SK-N-SH (cell line): ENCODE results near the gene FBXO31. TPM values are rescaled to one million over a fixed set of nuclear protein-coding genes. Genes with fewer than 3 reads are reported as not detected.

Source experiments
- CTCF ChIA-PET: fragments of 300-600, 350-600 bp; formaldehyde crosslinking; extraction: SDS; loops from one replicate; lab custom pipeline; 2021; lab: Yijun Ruan, JAX
- POLR2A ChIA-PET: fragments of 350-600 bp; sonication (Branson Sonifier 250); formaldehyde crosslinking; extraction: SDS; loops from one replicate; lab custom pipeline; 2020; ENCODE audit warnings: antibody characterized with exemption, inconsistent platforms; lab: Yijun Ruan, JAX
- DNase-seq: peaks from one replicate; pipeline ENCODE4 v3.0.0; 2012
- H2AFZ ChIP-seq: fragments of 200-600 bp; sonication (generic); 2 replicates; pipeline ENCODE4 v1.8.1; 2016; ENCODE audit warnings: antibody characterized with exemption, mild to moderate bottlenecking, low read depth
- H3F3A ChIP-seq: fragments of 200-600 bp; sonication (generic); replicated peaks from 2 replicates; pipeline ENCODE3; 2016; ENCODE audit warnings: antibody characterized with exemption, mild to moderate bottlenecking; ENCODE audit not compliant: insufficient read depth
- H3K27ac ChIP-seq, 2 experiments: fragments of 200-500 bp in 1 of 2; fragments of 200-600 bp in 1 of 2; sonication (Bioruptor generic) in 1 of 2; sonication (generic), shearing (Covaris generic) in 1 of 2; 2 replicates each; pipeline versions ENCODE4 v1.5.1 to v1.6.1; 2014 to 2016; ENCODE audit warnings: low read depth in 2 of 2, inconsistent platforms in 1 of 2, low read length in 1 of 2, mild to moderate bottlenecking in 1 of 2, mixed read lengths in 1 of 2
- H3K27me3 ChIP-seq: fragments of 200-600 bp; sonication (generic), shearing (Covaris generic); 2 replicates; pipeline ENCODE4 v1.6.1; 2016; ENCODE audit warnings: mixed run types; ENCODE audit not compliant: insufficient read depth
- H3K36me3 ChIP-seq, 2 experiments: fragments of 200-500 bp in 1 of 2; fragments of 200-600 bp in 1 of 2; sonication (Bioruptor generic) in 1 of 2; sonication (generic) in 1 of 2; replicated peaks in 1 of 2; 2 replicates each; pipeline versions ENCODE3 to v1.5.1; 2014 to 2016; ENCODE audit warnings: low read length in 1 of 2, mild to moderate bottlenecking in 1 of 2; ENCODE audit not compliant: insufficient read depth in 2 of 2, control insufficient read depth in 1 of 2
- H3K4me1 ChIP-seq, 2 experiments: fragments of 200-500 bp in 1 of 2; fragments of 200-600 bp in 1 of 2; sonication (Bioruptor generic) in 1 of 2; sonication (generic), shearing (Covaris generic) in 1 of 2; 2 replicates each; pipeline versions ENCODE4 v1.5.1 to v1.6.1; 2014 to 2016; ENCODE audit warnings: low read depth in 1 of 2, low read length in 1 of 2, mixed run types in 1 of 2; ENCODE audit not compliant: insufficient read depth in 2 of 2, control insufficient read depth in 1 of 2
- H3K4me2 ChIP-seq: fragments of 200-600 bp; sonication (generic), shearing (Covaris generic); 2 replicates; pipeline ENCODE4 v1.6.1; 2017; ENCODE audit warnings: mixed run types
- H3K4me3 ChIP-seq, 2 experiments: fragments of 200-500 bp in 1 of 2; fragments of 200-600 bp in 1 of 2; sonication (Bioruptor generic) in 1 of 2; sonication (generic), shearing (Covaris generic) in 1 of 2; 2 replicates each; pipeline versions ENCODE4 v1.5.1 to v1.8.1; 2014 to 2016; ENCODE audit warnings: low read depth in 2 of 2, inconsistent platforms in 1 of 2, low read length in 1 of 2, mild to moderate bottlenecking in 1 of 2, mixed read lengths in 1 of 2, moderate library complexity in 1 of 2
- H3K79me2 ChIP-seq: fragments of 200-600 bp; sonication (generic); 2 replicates; pipeline ENCODE4 v1.8.1; 2017; ENCODE audit warnings: mild to moderate bottlenecking; ENCODE audit not compliant: insufficient read depth
- H3K9ac ChIP-seq: fragments of 200-600 bp; sonication (generic); 2 replicates; pipeline ENCODE4 v1.6.1; 2017; ENCODE audit warnings: mixed run types
- H3K9me2 ChIP-seq: fragments of 200-600 bp; sonication (generic); 2 replicates; pipeline ENCODE4 v1.6.1; 2017; ENCODE audit warnings: mixed run types
- H3K9me3 ChIP-seq: fragments of 200-600 bp; sonication (generic); 2 replicates; pipeline ENCODE4 v1.6.1; 2017; ENCODE audit warnings: mixed run types, mild to moderate bottlenecking, moderate library complexity
- H4K20me1 ChIP-seq: fragments of 200-600 bp; sonication (generic); 2 replicates; pipeline ENCODE4 v1.6.1; 2017; ENCODE audit warnings: mild to moderate bottlenecking, mixed run types; ENCODE audit not compliant: insufficient read depth
- ELF1 ChIP-seq: IDR thresholded peaks from 2 replicates; pipeline ENCODE4 v1.4.0; 2012
- EP300 ChIP-seq, 2 experiments: IDR thresholded peaks; 2 replicates each; pipeline versions ENCODE4 v1.4.0 to v1.6.1; 2012; ENCODE audit warnings: borderline replicate concordance in 1 of 2, low read depth in 1 of 2, low read length in 1 of 2
- EZH2phosphoT487 ChIP-seq: fragments of 200-600 bp; sonication (generic); IDR thresholded peaks from 2 replicates; pipeline ENCODE4 v1.6.1; 2017; ENCODE audit warnings: low read depth, mixed run types, mild to moderate bottlenecking, antibody characterized with exemption, moderate library complexity, borderline replicate concordance
- FOSL2 ChIP-seq: IDR thresholded peaks from 2 replicates; pipeline ENCODE4 v1.4.0; 2012; ENCODE audit warnings: low read depth, mild to moderate bottlenecking, moderate library complexity, borderline replicate concordance
- FOXJ3 ChIP-seq: sonication (generic); formaldehyde crosslinking; IDR thresholded peaks from 2 replicates; pipeline ENCODE4 v1.5.1; 2020; ENCODE audit warnings: mild to moderate bottlenecking, missing genetic modification reagents
- FOXM1 ChIP-seq: IDR thresholded peaks from 2 replicates; pipeline ENCODE4 v1.4.0; 2012; ENCODE audit warnings: low read depth, mild to moderate bottlenecking
- GABPA ChIP-seq: IDR thresholded peaks from 2 replicates; pipeline ENCODE4 v1.4.0; 2012; ENCODE audit warnings: low read depth, mild to moderate bottlenecking
- JUND ChIP-seq: IDR thresholded peaks from 2 replicates; pipeline ENCODE4 v1.4.0; 2012
- MEF2A ChIP-seq: IDR thresholded peaks from 2 replicates; pipeline ENCODE4 v1.4.0; 2012; ENCODE audit warnings: low read depth, borderline replicate concordance
- NFIC ChIP-seq: IDR thresholded peaks from 2 replicates; pipeline ENCODE4 v1.4.0; 2012; ENCODE audit warnings: borderline replicate concordance
- NRF1 ChIP-seq: IDR thresholded peaks from 2 replicates; pipeline ENCODE4 v1.6.1; 2012; ENCODE audit warnings: low read depth, mild to moderate bottlenecking, low read length
- POLR2AphosphoS5 ChIP-seq: IDR thresholded peaks from 2 replicates; pipeline ENCODE4 v1.6.1; 2012; ENCODE audit warnings: low read depth, low read length
- RCOR1 ChIP-seq: fragments of 150-350 bp; IDR thresholded peaks from 2 replicates; pipeline ENCODE4 v1.6.1; 2017; ENCODE audit warnings: antibody characterized with exemption, low read length
- RFX5 ChIP-seq: IDR thresholded peaks from 2 replicates; pipeline ENCODE4 v1.6.1; 2012; ENCODE audit warnings: mild to moderate bottlenecking, improper control_type of control experiment, low read length
- RXRA ChIP-seq: IDR thresholded peaks from 2 replicates; pipeline ENCODE4 v1.4.0; 2012; ENCODE audit warnings: low read depth, mild to moderate bottlenecking, borderline replicate concordance
- SMC3 ChIP-seq: IDR thresholded peaks from 2 replicates; pipeline ENCODE4 v1.6.1; 2012; ENCODE audit warnings: low read depth, low read length, improper control_type of control experiment
- TEAD4 ChIP-seq: IDR thresholded peaks from 2 replicates; pipeline ENCODE4 v1.4.0; 2012; ENCODE audit warnings: mild to moderate bottlenecking, borderline replicate concordance; ENCODE audit not compliant: insufficient read depth
- YY1 ChIP-seq: IDR thresholded peaks from 2 replicates; pipeline ENCODE4 v1.4.0; 2012; ENCODE audit warnings: low read depth, mild to moderate bottlenecking
- WGBS: methylation state at CpG from one replicate; pipeline ENCODE4 v1.1.6; 2017; ENCODE audit warnings: low lambda C conversion rate; 5-methylcytosine and 5-hydroxymethylcytosine counted together
- polyA plus RNA-seq, 3 experiments: library from polyadenylated mRNA; depleted of rRNA; stranded (reverse); fragments of >200 nt; gene quantifications; 2 replicates each; pipeline ENCODE4 v1.2.3, GENCODE V29; 2012
- TF ChIP-seq, protein P1 (sequence below): IDR thresholded peaks from 2 replicates; pipeline ENCODE4 v1.4.0; 2012; ENCODE audit warnings: low read depth, borderline replicate concordance
- TF ChIP-seq, protein P2 (sequence below): fragments of 150-350 bp; IDR thresholded peaks from 2 replicates; pipeline ENCODE4 v1.6.1; 2016; ENCODE audit warnings: mild to moderate bottlenecking, low read depth, low read length
- TF ChIP-seq, protein P3 (sequence below): IDR thresholded peaks from 2 replicates; pipeline ENCODE4 v1.4.0; 2012; ENCODE audit warnings: low read depth

FBXO31 gene
- polyA plus RNA-seq, 1 of the 3 experiments (the other 2 are of a cell fraction), result 14.2 TPM

DNA sequence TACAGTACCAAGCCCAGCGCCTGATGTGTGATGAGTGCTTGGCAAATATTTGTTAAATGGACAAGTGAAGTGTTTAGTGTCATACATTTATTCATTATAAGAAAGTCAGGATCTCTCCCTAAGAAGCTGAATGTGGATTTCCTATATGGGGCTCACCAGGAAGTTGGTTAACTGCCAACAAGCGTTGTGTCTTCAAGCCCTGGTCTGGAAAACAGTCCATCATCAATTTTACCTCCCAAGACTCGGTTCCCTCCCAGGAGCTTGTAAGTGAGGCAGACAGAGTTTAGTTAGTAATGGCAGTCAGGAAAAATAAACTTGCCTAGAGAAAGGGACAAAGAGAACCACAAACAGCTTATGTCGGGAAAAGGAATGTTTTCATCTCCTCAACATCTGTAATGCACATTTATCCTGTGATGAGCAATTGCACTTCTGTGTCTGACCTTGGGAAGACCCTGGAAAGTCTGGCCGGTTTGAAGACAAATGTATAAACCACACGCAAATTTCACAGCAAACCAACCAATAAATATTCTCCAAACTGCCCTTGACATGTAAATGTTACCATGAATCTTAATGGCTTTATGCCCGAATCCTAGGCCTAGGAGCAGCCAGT lies 94.7 kb downstream of the FBXO31 start:
- Histone ChIP-seq H3F3A (no peaks in the 10 kb centered on the region), H3K9ac (no peak overlapping the region), H3K4me3 (no peak overlapping the region), H3K9me2 (no peaks in the 10 kb centered on the region), H3K9me3 (no peaks in the 10 kb centered on the region), H3K79me2 (no peaks in the 10 kb centered on the region), H3K36me3 (no peaks in the 10 kb centered on the region), H2AFZ (no peak overlapping the region), H3K27me3 (no peaks in the 10 kb centered on the region), H3K4me1 (no peaks in the 10 kb centered on the region), H4K20me1 (no peaks in the 10 kb centered on the region), H3K4me2 (no peak overlapping the region), H3K27ac (no peak overlapping the region)
- no peak for TF ChIP-seq POLR2AphosphoS5
- TF ChIP-seq RCOR1, result no peak
- TF ChIP-seq, protein P1, sequence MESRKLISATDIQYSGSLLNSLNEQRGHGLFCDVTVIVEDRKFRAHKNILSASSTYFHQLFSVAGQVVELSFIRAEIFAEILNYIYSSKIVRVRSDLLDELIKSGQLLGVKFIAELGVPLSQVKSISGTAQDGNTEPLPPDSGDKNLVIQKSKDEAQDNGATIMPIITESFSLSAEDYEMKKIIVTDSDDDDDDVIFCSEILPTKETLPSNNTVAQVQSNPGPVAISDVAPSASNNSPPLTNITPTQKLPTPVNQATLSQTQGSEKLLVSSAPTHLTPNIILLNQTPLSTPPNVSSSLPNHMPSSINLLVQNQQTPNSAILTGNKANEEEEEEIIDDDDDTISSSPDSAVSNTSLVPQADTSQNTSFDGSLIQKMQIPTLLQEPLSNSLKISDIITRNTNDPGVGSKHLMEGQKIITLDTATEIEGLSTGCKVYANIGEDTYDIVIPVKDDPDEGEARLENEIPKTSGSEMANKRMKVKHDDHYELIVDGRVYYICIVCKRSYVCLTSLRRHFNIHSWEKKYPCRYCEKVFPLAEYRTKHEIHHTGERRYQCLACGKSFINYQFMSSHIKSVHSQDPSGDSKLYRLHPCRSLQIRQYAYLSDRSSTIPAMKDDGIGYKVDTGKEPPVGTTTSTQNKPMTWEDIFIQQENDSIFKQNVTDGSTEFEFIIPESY, result no peak
- no peak for TF ChIP-seq ELF1
- TF ChIP-seq YY1, result no peak
- no peak for TF ChIP-seq RXRA
- TF ChIP-seq RFX5, result no peak
- 50% methylated on average over 7 of the region's 7 CpGs for WGBS
- ChIA-PET CTCF (interaction anchor here (1.4 kb wide), 1 partner anchor 10 kb away, joined by 5 read pairs; no protein-coding TSS in a partner anchor), POLR2A (no interaction called here)
- DNase-seq, result no peak

DNA sequence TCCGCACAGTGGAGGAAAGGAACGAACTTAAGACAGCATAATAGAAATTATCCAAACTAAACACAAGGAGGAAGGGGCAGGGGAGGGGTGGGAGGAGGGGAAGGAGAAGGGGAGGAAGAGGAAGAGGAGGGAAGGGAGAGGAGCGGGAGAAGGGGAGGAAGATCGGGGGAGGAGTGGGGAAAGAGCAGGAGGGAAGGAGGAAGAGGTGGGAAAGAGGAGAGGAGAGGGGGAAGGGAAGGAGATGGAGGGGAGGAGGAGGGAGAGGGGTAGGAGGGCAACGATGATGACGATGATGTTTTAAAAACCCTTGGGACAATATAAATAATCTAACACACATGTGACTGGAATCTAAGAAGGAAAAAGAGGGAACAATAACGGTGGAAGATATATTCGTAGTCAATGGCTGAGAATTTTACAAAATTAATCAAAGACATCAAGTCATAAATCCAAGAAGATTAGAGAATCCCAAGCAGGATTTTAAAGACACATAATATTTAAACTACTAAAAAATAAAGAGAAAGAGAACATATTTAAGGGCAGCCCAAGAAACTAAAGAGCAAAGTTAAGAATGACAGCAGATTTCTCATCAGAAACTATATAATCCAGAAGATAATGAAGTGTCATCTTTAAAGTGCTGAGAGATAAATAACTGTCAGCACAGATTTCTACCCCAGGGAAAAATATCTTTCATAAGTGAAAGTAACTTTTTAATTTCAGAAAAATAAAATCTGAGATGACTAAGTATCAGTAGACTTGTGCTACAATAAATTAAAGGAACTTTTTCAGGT lies 96.5 kb downstream of the FBXO31 start:
- no peak for DNase-seq
- no peak for TF ChIP-seq FOXM1
- TF ChIP-seq FOSL2, result no peak
- TF ChIP-seq NRF1, result no peak
- no peak for TF ChIP-seq SMC3
- no peak for TF ChIP-seq RFX5
- TF ChIP-seq MEF2A, result no peak
- no peak for TF ChIP-seq NFIC
- no peak for TF ChIP-seq RCOR1
- no peak for TF ChIP-seq GABPA
- TF ChIP-seq ELF1, result no peak
- TF ChIP-seq EP300 (IDR thresholded peaks at IDR 0.05; ENCODE audit: borderline replicate concordance in 1 of 2, low read depth in 1 of 2, low read length in 1 of 2), result no peak
- TF ChIP-seq JUND, result no peak
- no peak for TF ChIP-seq TEAD4
- no peak for TF ChIP-seq EZH2phosphoT487
- TF ChIP-seq, protein P2, sequence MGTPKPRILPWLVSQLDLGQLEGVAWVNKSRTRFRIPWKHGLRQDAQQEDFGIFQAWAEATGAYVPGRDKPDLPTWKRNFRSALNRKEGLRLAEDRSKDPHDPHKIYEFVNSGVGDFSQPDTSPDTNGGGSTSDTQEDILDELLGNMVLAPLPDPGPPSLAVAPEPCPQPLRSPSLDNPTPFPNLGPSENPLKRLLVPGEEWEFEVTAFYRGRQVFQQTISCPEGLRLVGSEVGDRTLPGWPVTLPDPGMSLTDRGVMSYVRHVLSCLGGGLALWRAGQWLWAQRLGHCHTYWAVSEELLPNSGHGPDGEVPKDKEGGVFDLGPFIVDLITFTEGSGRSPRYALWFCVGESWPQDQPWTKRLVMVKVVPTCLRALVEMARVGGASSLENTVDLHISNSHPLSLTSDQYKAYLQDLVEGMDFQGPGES, result no peak
- TF ChIP-seq, protein P3, sequence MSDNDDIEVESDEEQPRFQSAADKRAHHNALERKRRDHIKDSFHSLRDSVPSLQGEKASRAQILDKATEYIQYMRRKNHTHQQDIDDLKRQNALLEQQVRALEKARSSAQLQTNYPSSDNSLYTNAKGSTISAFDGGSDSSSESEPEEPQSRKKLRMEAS, result no peak
- no peak for TF ChIP-seq RXRA
- no peak for TF ChIP-seq FOXJ3
- no peaks in the 10 kb centered on the region for H3K79me2 ChIP-seq
- H4K20me1 ChIP-seq, result no peaks in the 10 kb centered on the region
- no peak overlapping the region for H3K4me3 ChIP-seq
- H3K4me1 ChIP-seq, result no peaks in the 10 kb centered on the region
- H3K9ac ChIP-seq, result no peak overlapping the region
- H3F3A ChIP-seq, result no peaks in the 10 kb centered on the region
- no peak overlapping the region for H3K27ac ChIP-seq
- CTCF ChIA-PET, result interaction anchor here (1.3 to 1.6 kb wide), 2 partner anchors 37 to 84 kb away, joined by 3 to 8 read pairs; no protein-coding TSS in a partner anchor
- 36% methylated on average over 8 of the region's 8 CpGs for WGBS
- H3K9me2 ChIP-seq, result no peaks in the 10 kb centered on the region
- H3K9me3 ChIP-seq, result no peaks in the 10 kb centered on the region
- no peaks in the 10 kb centered on the region for H3K36me3 ChIP-seq
- H3K4me2 ChIP-seq, result no peak overlapping the region
- no peak overlapping the region for H2AFZ ChIP-seq
- POLR2A ChIA-PET, result no interaction called here
- no peaks in the 10 kb centered on the region for H3K27me3 ChIP-seq
